H9 (cell line): ENCODE results near the gene SLC36A2. TPM values are rescaled to one million over a fixed set of nuclear protein-coding genes. Genes with fewer than 3 reads are reported as not detected.

Experiments
- DNase-seq: peaks from one replicate; pipeline ENCODE4 v3.0.0-alpha.2; 2017
- H2AFZ ChIP-seq: one replicate; pipeline ENCODE4 v1.6.1; 2013; ENCODE audit warnings: mild to moderate bottlenecking, low read length, control low read depth, moderate library complexity
- H2AK5ac ChIP-seq: 2 replicates; pipeline ENCODE4 v1.6.1; 2013; ENCODE audit warnings: low read length, control low read depth, mixed read lengths; ENCODE audit not compliant: insufficient read length
- H2BK120ac ChIP-seq: one replicate; pipeline ENCODE4 v1.6.1; 2013; ENCODE audit warnings: low read depth, mild to moderate bottlenecking, low read length, control low read depth, inconsistent platforms; ENCODE audit not compliant: poor library complexity, severe bottlenecking
- H2BK12ac ChIP-seq: 2 replicates; pipeline ENCODE4 v1.6.1; 2013; ENCODE audit warnings: low read length, control low read depth, mixed read lengths, low read depth; ENCODE audit not compliant: insufficient read length
- H2BK15ac ChIP-seq: 2 replicates; pipeline ENCODE4 v1.6.1; 2013; ENCODE audit warnings: low read depth, low read length, control low read depth
- H2BK20ac ChIP-seq: one replicate; pipeline ENCODE4 v1.6.1; 2013; ENCODE audit warnings: low read depth, mild to moderate bottlenecking, low read length, control low read depth, inconsistent platforms; ENCODE audit not compliant: poor library complexity, severe bottlenecking
- H2BK5ac ChIP-seq: 2 replicates; pipeline ENCODE4 v1.6.1; 2013; ENCODE audit warnings: low read length, control low read depth, mixed read lengths; ENCODE audit not compliant: insufficient read length
- H3K14ac ChIP-seq: 2 replicates; pipeline ENCODE4 v1.6.1; 2013; ENCODE audit warnings: low read length, control low read depth; ENCODE audit not compliant: insufficient read depth
- H3K18ac ChIP-seq: 2 replicates; pipeline ENCODE4 v1.6.1; 2013; ENCODE audit warnings: low read depth, mild to moderate bottlenecking, mixed read lengths, low read length, control low read depth; ENCODE audit not compliant: insufficient read length
- H3K23ac ChIP-seq: 2 replicates; pipeline ENCODE4 v1.6.1; 2013; ENCODE audit warnings: low read length, control low read depth, mixed read lengths, low read depth; ENCODE audit not compliant: insufficient read length
- H3K23me2 ChIP-seq: 2 replicates; pipeline ENCODE4 v1.6.1; 2013; ENCODE audit warnings: low read depth, mild to moderate bottlenecking, mixed read lengths, low read length, control low read depth; ENCODE audit not compliant: insufficient read length, poor library complexity, severe bottlenecking
- H3K27ac ChIP-seq: 2 replicates; pipeline ENCODE4 v1.5.1; 2013; ENCODE audit warnings: low read length, control low read depth, mixed read lengths, low read depth; ENCODE audit not compliant: insufficient read length
- H3K27me3 ChIP-seq: 2 replicates; pipeline ENCODE4 v1.6.1; 2013; ENCODE audit warnings: low read length, control low read depth, inconsistent platforms; ENCODE audit not compliant: insufficient read depth
- H3K4ac ChIP-seq: 2 replicates; pipeline ENCODE4 v1.6.1; 2013; ENCODE audit warnings: low read depth, mild to moderate bottlenecking, control low read depth, inconsistent platforms, low read length, moderate library complexity
- H3K4me1 ChIP-seq: 2 replicates; pipeline ENCODE4 v1.6.1; 2013; ENCODE audit warnings: low read length, control low read depth, inconsistent platforms; ENCODE audit not compliant: insufficient read depth
- H3K4me2 ChIP-seq: 2 replicates; pipeline ENCODE4 v1.6.1; 2013; ENCODE audit warnings: low read length, control low read depth, mixed read lengths; ENCODE audit not compliant: insufficient read length, insufficient read depth
- H3K56ac ChIP-seq: 2 replicates; pipeline ENCODE4 v1.6.1; 2013; ENCODE audit warnings: low read depth, mild to moderate bottlenecking, mixed read lengths, low read length, control low read depth; ENCODE audit not compliant: insufficient read length
- H3K79me1 ChIP-seq: 2 replicates; pipeline ENCODE4 v1.6.1; 2013; ENCODE audit warnings: low read depth, mild to moderate bottlenecking, moderate library complexity, low read length, control low read depth, inconsistent platforms; ENCODE audit not compliant: insufficient read depth, poor library complexity, severe bottlenecking
- H3K79me2 ChIP-seq: 2 replicates; pipeline ENCODE4 v1.6.1; 2013; ENCODE audit warnings: low read length, control low read depth, inconsistent platforms; ENCODE audit not compliant: insufficient read depth
- H3K9ac ChIP-seq: 2 replicates; pipeline ENCODE4 v1.6.1; 2013; ENCODE audit warnings: low read length, control low read depth, mixed read lengths; ENCODE audit not compliant: insufficient read length; ENCODE audit errors: extremely low read depth
- H3K9me3 ChIP-seq: one replicate; pipeline ENCODE4 v1.6.1; 2013; ENCODE audit warnings: low read depth, low read length, inconsistent platforms; ENCODE audit not compliant: control insufficient read depth
- H3T11ph ChIP-seq: one replicate; pipeline ENCODE4 v1.6.1; 2013; ENCODE audit warnings: mild to moderate bottlenecking, low read length, control low read depth, inconsistent platforms
- H4K20me1 ChIP-seq: one replicate; pipeline ENCODE4 v1.6.1; 2013; ENCODE audit not compliant: control insufficient read depth, insufficient read length, insufficient read depth
- H4K5ac ChIP-seq: 2 replicates; pipeline ENCODE4 v1.6.1; 2013; ENCODE audit warnings: low read depth, mild to moderate bottlenecking, mixed read lengths, low read length, control low read depth; ENCODE audit not compliant: insufficient read length
- H4K8ac ChIP-seq: replicated peaks from 2 replicates; pipeline ENCODE4 v1.6.1; 2013; ENCODE audit warnings: low read length, control low read depth, mixed read lengths, low read depth; ENCODE audit not compliant: insufficient read length
- H4K91ac ChIP-seq: 2 replicates; pipeline ENCODE4 v1.6.1; 2013; ENCODE audit warnings: low read depth, mild to moderate bottlenecking, moderate library complexity, mixed read lengths, low read length, control low read depth; ENCODE audit not compliant: insufficient read length
- H3K27ac Mint-ChIP-seq, 3 experiments: 2 replicates in 2 of 3; 3 replicates in 1 of 3; pipeline ENCODE4 v1.8.0; 2020 to 2021; ENCODE audit warnings: mixed read lengths in 3 of 3, mild to moderate bottlenecking in 1 of 3, moderate library complexity in 1 of 3
- H3K27me3 Mint-ChIP-seq: 2 replicates; pipeline ENCODE4 v1.8.0; 2021; ENCODE audit warnings: low read depth, mild to moderate bottlenecking, moderate library complexity, mixed read lengths
- H3K36me3 Mint-ChIP-seq, 3 experiments: 2 replicates in 2 of 3; 3 replicates in 1 of 3; pipeline ENCODE4 v1.8.0; 2020 to 2021; ENCODE audit warnings: low read depth in 3 of 3, mixed read lengths in 3 of 3; ENCODE audit not compliant: insufficient read depth in 1 of 3
- H3K4me1 Mint-ChIP-seq, 2 experiments: 2 replicates each; pipeline ENCODE4 v1.8.0; 2020; ENCODE audit warnings: mixed read lengths in 2 of 2
- H3K4me3 Mint-ChIP-seq, 2 experiments: 2 replicates in 1 of 2; 3 replicates in 1 of 2; pipeline ENCODE4 v1.8.0; 2020 to 2021; ENCODE audit warnings: mild to moderate bottlenecking in 2 of 2, mixed read lengths in 2 of 2, moderate library complexity in 1 of 2
- H3K9me3 Mint-ChIP-seq, 2 experiments: 2 replicates in 1 of 2; 3 replicates in 1 of 2; pipeline ENCODE4 v1.8.0; 2020; ENCODE audit warnings: mild to moderate bottlenecking in 2 of 2, mixed read lengths in 2 of 2, moderate library complexity in 1 of 2
- CTCF ChIP-seq: fragments of 200-600 bp; sonication (generic); conservative IDR thresholded peaks from 3 replicates; pipeline ENCODE4 v1.8.0; 2021; ENCODE audit warnings: antibody characterized with exemption, mild to moderate bottlenecking
- WGBS: extraction: QIAGEN DNeasy Blood & Tissue Kit; methylation state at CpG from one replicate; pipeline ENCODE4 v1.1.7; 2013; ENCODE audit warnings: missing lambda C conversion rate, low lambda C conversion rate, mixed read lengths; ENCODE audit not compliant: insufficient read length; ENCODE audit errors: extremely low coverage; 5-methylcytosine and 5-hydroxymethylcytosine counted together
- total RNA-seq: library from RNA; stranded (reverse); gene quantifications from 2 replicates; pipeline ENCODE4 v1.2.1, GENCODE V29; 2021

Gene SLC36A2
- total RNA-seq, 1 experiment from 2014 or later, result 0.15 TPM

GRCh38 chr5:151295791-151296477 is 51.4 kb downstream of the SLC36A2 start:
- H3K27me3 Mint-ChIP-seq, result peaks cover 3% of the 10 kb centered on the region
- Histone ChIP-seq H3K9ac (no peak overlapping the region), H3K4ac (no peak overlapping the region), H3K79me1 (no peaks in the 10 kb centered on the region), H4K8ac (no peak overlapping the region), H3K14ac (no peak overlapping the region; the same call in 1 of the 2 replicates), H2BK20ac (no peak overlapping the region), H2AK5ac (no peak overlapping the region), H3K23me2 (no peaks in the 10 kb centered on the region), H2BK120ac (no peak overlapping the region), H3K23ac (no peak overlapping the region), H4K20me1 (no peaks in the 10 kb centered on the region), H3K56ac (no peak overlapping the region), H2BK15ac (no peak overlapping the region), H2BK5ac (no peak overlapping the region), H4K5ac (no peak overlapping the region), H3K27ac (no peak overlapping the region), H3K18ac (no peak overlapping the region), H4K91ac (no peak overlapping the region), H2AFZ (no peak overlapping the region), H3K79me2 (no peaks in the 10 kb centered on the region), H3K9me3 (no peaks in the 10 kb centered on the region), H3K4me1 (no peaks in the 10 kb centered on the region), H2BK12ac (no peak overlapping the region), H3T11ph (no peak overlapping the region), H3K27me3 (no peaks in the 10 kb centered on the region), H3K4me2 (no peak overlapping the region)
- TF ChIP-seq CTCF, result no peak
- WGBS, result no CpG with 5 or more reads among the region's 7 CpGs
- no peak overlapping the region for H3K27ac Mint-ChIP-seq
- H3K4me1 Mint-ChIP-seq, result peaks cover 13 to 16% of the 10 kb centered on the region in 2 experiments
- no peaks in the 10 kb centered on the region for H3K9me3 Mint-ChIP-seq
- no peak for DNase-seq
- H3K36me3 Mint-ChIP-seq, result no peaks in the 10 kb centered on the region; a peak in 1 of 7 replicates
- H3K4me3 Mint-ChIP-seq, result no peak overlapping the region
